ENCODE results near the gene SMOC2.

Gene SMOC2

GRCh38 chr6:168585441-168585840, 144.5 kb downstream of the SMOC2 start:
- Histone ChIP-seq H3K9me3 (ENCODE audit: control insufficient read depth, insufficient read depth, low read depth, low read length) (no peaks in the 10 kb centered on the region), H3K27ac (ENCODE audit: extremely low read depth, low read depth, low read length) (no peak overlapping the region), H3K36me3 (ENCODE audit: control insufficient read depth in 2 of 2, insufficient read depth in 1 of 2, low read length in 2 of 2) (no peaks in the 10 kb centered on the region), H3K4me1 (ENCODE audit: control insufficient read depth, insufficient read depth, low read length) (no peaks in the 10 kb centered on the region), H3K4me3 (ENCODE audit: low read depth, low read length) (no peak overlapping the region)
- ChIA-PET POLR2A (no interaction called here), CTCF (no interaction called here)
- TF ChIP-seq SCRT1 (tag by site-specific recombination; IDR thresholded peaks at IDR 0.05; ENCODE audit: borderline replicate concordance), result no peak

DNA sequence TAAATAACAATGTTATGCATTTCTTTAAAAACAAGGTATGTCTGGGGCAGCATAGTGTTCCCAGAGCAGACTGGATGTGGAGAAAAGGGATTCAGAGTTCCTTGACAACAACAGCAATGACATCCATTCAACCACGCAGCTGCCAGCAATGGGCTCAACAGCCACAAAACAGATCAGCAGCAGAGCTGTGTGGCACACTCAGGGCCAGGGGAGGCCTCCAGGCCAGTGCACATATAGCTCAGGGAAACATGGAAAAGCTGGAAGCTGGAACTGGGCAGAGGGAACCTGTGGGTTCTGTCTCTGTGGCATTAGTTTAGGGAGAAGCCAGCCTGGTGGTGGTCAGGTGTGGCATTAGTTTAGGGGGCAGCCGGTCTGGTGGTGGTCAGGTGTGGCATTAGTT, 148.3 kb downstream of the SMOC2 start:
- H3K36me3 ChIP-seq (ENCODE audit: control insufficient read depth in 2 of 2, insufficient read depth in 1 of 2, low read length in 2 of 2), result no peaks in the 10 kb centered on the region
- H3K9me3 ChIP-seq (ENCODE audit: control insufficient read depth, insufficient read depth, low read depth, low read length), result no peaks in the 10 kb centered on the region
- POLR2A ChIA-PET, result no interaction called here
- no peak overlapping the region for H3K27ac ChIP-seq (ENCODE audit: extremely low read depth, low read depth, low read length)
- CTCF ChIA-PET, result no interaction called here
- H3K4me1 ChIP-seq (ENCODE audit: control insufficient read depth, insufficient read depth, low read length), result no peaks in the 10 kb centered on the region
- no peak overlapping the region for H3K4me3 ChIP-seq (ENCODE audit: low read depth, low read length)
- TF ChIP-seq HOXD13 (CRISPR knock-in tag; IDR thresholded peaks at IDR 0.05; ENCODE audit: borderline replicate concordance), result no peak
- TF ChIP-seq, protein P1, sequence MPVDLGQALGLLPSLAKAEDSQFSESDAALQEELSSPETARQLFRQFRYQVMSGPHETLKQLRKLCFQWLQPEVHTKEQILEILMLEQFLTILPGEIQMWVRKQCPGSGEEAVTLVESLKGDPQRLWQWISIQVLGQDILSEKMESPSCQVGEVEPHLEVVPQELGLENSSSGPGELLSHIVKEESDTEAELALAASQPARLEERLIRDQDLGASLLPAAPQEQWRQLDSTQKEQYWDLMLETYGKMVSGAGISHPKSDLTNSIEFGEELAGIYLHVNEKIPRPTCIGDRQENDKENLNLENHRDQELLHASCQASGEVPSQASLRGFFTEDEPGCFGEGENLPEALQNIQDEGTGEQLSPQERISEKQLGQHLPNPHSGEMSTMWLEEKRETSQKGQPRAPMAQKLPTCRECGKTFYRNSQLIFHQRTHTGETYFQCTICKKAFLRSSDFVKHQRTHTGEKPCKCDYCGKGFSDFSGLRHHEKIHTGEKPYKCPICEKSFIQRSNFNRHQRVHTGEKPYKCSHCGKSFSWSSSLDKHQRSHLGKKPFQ (tag by site-specific recombination; IDR thresholded peaks at IDR 0.05), result no peak
- no peak for TF ChIP-seq ZNF544 (tag by site-specific recombination; IDR thresholded peaks at IDR 0.05)
- TF ChIP-seq ZNF792 (tag by site-specific recombination; IDR thresholded peaks at IDR 0.05), result no peak
- no peak for TF ChIP-seq ZNF558 (tag by site-specific recombination; IDR thresholded peaks at IDR 0.05)
- no peak for TF ChIP-seq ZNF19 (tag by site-specific recombination; IDR thresholded peaks at IDR 0.05; ENCODE audit: low read depth)
- no peak for TF ChIP-seq RBAK (tag by site-specific recombination; IDR thresholded peaks at IDR 0.05)
- no peak for TF ChIP-seq ZBTB8A (tag by site-specific recombination; IDR thresholded peaks at IDR 0.05)
- TF ChIP-seq ZBTB20 (tag by site-specific recombination; IDR thresholded peaks at IDR 0.05), result no peak
- TF ChIP-seq ZNF341 (tag by site-specific recombination; IDR thresholded peaks at IDR 0.05; ENCODE audit: low read depth), result no peak
- TF ChIP-seq ZNF354C (tag by site-specific recombination; IDR thresholded peaks at IDR 0.05; ENCODE audit: borderline replicate concordance, low read depth), result no peak
- TF ChIP-seq ZNF596 (tag by site-specific recombination; IDR thresholded peaks at IDR 0.05), result no peak
- TF ChIP-seq ZNF112 (tag by site-specific recombination; IDR thresholded peaks at IDR 0.05), result no peak
- no peak for TF ChIP-seq ZXDB (tag by site-specific recombination; IDR thresholded peaks at IDR 0.05)
- no peak for TF ChIP-seq ZNF280C (tag by site-specific recombination; IDR thresholded peaks at IDR 0.05)
- TF ChIP-seq ZNF16 (tag by site-specific recombination; IDR thresholded peaks at IDR 0.05; ENCODE audit: low read depth), result no peak
- TF ChIP-seq ZNF549 (tag by site-specific recombination; IDR thresholded peaks at IDR 0.05), result no peak
- TF ChIP-seq BCL11B (tag by site-specific recombination; IDR thresholded peaks at IDR 0.05; ENCODE audit: low read depth), result no peak

GRCh38 chr6:168590406-168590805, 149.4 kb downstream of the SMOC2 start:
- H3K27ac ChIP-seq (ENCODE audit: extremely low read depth, low read depth, low read length), result no peak overlapping the region
- no peak for TF ChIP-seq ZNF132 (tag by site-specific recombination; IDR thresholded peaks at IDR 0.05; ENCODE audit: borderline replicate concordance)
- ChIA-PET CTCF (interaction anchor here (0.6 kb wide), 1 partner anchor 14 kb away, joined by 4 read pairs; no protein-coding TSS in a partner anchor), POLR2A (no interaction called here)
- no peaks in the 10 kb centered on the region for H3K36me3 ChIP-seq (ENCODE audit: control insufficient read depth in 2 of 2, insufficient read depth in 1 of 2, low read length in 2 of 2)
- H3K4me1 ChIP-seq (ENCODE audit: control insufficient read depth, insufficient read depth, low read length), result no peaks in the 10 kb centered on the region
- no peaks in the 10 kb centered on the region for H3K9me3 ChIP-seq (ENCODE audit: control insufficient read depth, insufficient read depth, low read depth, low read length)
- no peak overlapping the region for H3K4me3 ChIP-seq (ENCODE audit: low read depth, low read length)

Measured in HEK293 (cell line).